ENCODE results near the gene TRIM50. TPM values are rescaled to one million over a fixed set of nuclear protein-coding genes. Genes with fewer than 3 reads are reported as not detected.
"Not testable (repeated sequence)": the region's sequence is repeated elsewhere in the genome, so short reads cannot be mapped to it uniquely, and the experiment has no call there.

TRIM50 gene
- total and polyA plus RNA-seq, 12 donors: 0.24 to 1.9 (median 0.72) TPM; not detected in 3

DNA sequence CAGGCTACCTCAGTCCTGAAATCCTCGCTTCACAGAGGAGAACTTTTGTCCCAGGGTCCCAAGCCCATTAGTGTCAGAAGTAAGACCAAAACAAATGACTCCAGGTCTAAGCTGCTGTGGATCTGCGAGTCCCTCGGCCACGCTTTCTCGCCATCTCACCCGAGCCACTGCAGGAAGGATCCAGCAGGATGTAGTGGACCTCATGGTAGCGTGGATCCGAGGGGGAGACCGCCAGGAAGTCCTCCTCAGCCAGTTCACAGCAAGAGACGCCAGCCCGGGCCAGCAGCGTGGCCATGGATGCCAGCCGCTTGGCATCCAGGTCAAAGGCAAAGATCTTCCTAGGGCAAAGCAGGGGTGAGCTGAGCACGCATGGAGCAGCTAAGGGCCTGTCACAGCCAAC is 23.8 kb downstream of the TRIM50 start:
- Histone ChIP-seq H3K4me3 (no peak overlapping the region), H3K4me1 (replicated peaks in 1 of 2) (peaks cover 0 to 9% of the 10 kb centered on the region in 2 donors), H3K9me3 (replicated peaks in 1 of 3) (no peaks in the 10 kb centered on the region), H3K36me3 (replicated peaks in 1 of 2) (peaks cover 0 to 20% of the 10 kb centered on the region in 2 donors), H3K27me3 (no peaks in the 10 kb centered on the region), H3K27ac (no peak overlapping the region)
- WGBS, 4 donors: 83 to 93% (median 89%) methylated on average over 1 to 14 of the region's 14 CpGs
- TF ChIP-seq, protein P1, sequence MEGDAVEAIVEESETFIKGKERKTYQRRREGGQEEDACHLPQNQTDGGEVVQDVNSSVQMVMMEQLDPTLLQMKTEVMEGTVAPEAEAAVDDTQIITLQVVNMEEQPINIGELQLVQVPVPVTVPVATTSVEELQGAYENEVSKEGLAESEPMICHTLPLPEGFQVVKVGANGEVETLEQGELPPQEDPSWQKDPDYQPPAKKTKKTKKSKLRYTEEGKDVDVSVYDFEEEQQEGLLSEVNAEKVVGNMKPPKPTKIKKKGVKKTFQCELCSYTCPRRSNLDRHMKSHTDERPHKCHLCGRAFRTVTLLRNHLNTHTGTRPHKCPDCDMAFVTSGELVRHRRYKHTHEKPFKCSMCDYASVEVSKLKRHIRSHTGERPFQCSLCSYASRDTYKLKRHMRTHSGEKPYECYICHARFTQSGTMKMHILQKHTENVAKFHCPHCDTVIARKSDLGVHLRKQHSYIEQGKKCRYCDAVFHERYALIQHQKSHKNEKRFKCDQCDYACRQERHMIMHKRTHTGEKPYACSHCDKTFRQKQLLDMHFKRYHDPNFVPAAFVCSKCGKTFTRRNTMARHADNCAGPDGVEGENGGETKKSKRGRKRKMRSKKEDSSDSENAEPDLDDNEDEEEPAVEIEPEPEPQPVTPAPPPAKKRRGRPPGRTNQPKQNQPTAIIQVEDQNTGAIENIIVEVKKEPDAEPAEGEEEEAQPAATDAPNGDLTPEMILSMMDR (IDR thresholded peaks at IDR 0.05): no peak
- TF ChIP-seq POLR2A (IDR thresholded peaks at IDR 0.05): no peak
- DNase-seq: no peak
- intact Hi-C loops (cut with DNase I): no loop called here

DNA sequence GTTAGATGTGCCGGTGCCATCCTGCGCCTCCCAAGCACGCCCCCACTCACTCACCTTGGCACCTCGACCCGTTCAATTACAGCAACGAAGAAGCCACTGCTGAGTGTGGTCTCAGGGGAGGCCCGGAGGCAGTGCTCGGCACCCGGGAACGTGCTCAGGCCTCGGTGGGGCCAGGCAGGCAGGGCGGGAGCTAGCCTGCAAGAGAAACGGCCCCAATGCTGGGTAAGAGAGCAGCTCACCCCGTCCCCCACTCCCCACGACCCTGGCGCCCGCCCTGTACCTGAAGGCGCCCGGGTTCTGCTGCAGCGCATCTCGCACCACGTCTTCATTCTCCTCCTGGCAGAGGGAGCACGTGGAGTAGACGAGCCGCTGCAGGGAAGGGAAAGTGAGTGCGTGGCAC is 24.3 kb downstream of the TRIM50 start:
- TF ChIP-seq POLR2A (IDR thresholded peaks at IDR 0.05): no peak
- TF ChIP-seq, protein P1 (IDR thresholded peaks at IDR 0.05): no peak
- H3K4me3 ChIP-seq: no peak overlapping the region
- no peak overlapping the region for H3K27ac ChIP-seq
- DNase-seq: no peak
- intact Hi-C loops (cut with DNase I): no loop called here
- WGBS, 4 donors: 92 to 94% (median 92%) methylated on average over 14 to 26 of the region's 26 CpGs
- H3K27me3 ChIP-seq: no peaks in the 10 kb centered on the region
- H3K4me1 ChIP-seq (replicated peaks in 1 of 2): peaks cover 0 to 5% of the 10 kb centered on the region in 2 donors
- peaks cover 0 to 20% of the 10 kb centered on the region in 2 donors for H3K36me3 ChIP-seq (replicated peaks in 1 of 2)
- no peaks in the 10 kb centered on the region for H3K9me3 ChIP-seq (replicated peaks in 1 of 3)

DNA sequence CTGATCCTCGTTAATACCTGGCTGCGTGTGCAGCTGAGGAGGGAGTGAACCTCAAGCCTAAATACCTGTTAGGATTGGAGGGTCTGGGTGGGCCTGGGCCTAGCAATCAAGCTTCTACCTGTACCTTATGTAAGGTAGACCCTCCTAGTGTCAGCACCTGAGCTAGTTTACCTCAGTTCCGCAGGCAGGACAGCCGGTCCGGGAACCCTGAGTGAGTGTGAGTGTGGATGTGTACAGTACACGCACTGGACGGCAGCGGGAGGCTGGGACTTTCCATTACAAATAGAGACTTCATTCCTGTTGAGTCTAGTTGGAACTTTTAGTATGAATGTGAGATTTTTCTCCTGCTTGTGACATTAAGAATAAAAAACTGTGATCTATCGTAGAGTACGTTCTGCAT is 25.0 kb downstream of the TRIM50 start:
- 95 to 97% (median 96%) methylated on average over 7 to 8 of the region's 10 CpGs for WGBS, 4 donors
- intact Hi-C loops (cut with DNase I); H3K4me1 ChIP-seq (replicated peaks in 1 of 2); H3K9me3 ChIP-seq (replicated peaks in 1 of 3); H3K4me3 ChIP-seq; H3K27ac ChIP-seq; DNase-seq; H3K27me3 ChIP-seq: not testable (repeated sequence)
- peaks cover 0 to 20% of the 10 kb centered on the region in 2 donors for H3K36me3 ChIP-seq (replicated peaks in 1 of 2)

DNA sequence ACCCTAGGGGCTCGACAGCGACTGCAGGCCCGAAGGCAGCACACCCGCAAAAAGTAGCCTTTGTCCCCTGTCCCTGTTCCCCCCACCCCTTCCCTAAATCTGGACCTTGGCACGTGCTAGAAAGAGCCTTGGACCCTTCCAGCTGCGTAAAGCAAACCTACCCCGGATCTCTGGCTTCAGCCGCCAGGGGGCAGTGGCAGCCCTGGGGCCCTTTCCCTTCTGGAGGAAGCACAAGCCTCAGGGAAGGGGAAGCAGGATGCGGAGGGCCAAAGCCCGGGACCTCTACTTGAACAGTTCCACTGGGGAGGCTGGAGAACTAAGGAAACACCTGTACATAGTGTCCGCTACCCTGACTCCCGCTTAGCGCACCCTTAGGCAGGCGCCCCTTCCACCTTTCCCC is 26.8 kb downstream of the TRIM50 start:
- H3K27me3 ChIP-seq; H3K4me3 ChIP-seq; H3K9me3 ChIP-seq (replicated peaks in 1 of 3); intact Hi-C loops (cut with DNase I); DNase-seq; H3K4me1 ChIP-seq (replicated peaks in 1 of 2); H3K27ac ChIP-seq: not testable (repeated sequence)
- H3K36me3 ChIP-seq (replicated peaks in 1 of 2): peaks cover 0 to 20% of the 10 kb centered on the region in 2 donors
- 85 to 97% (median 94%) methylated on average over 4 to 8 of the region's 14 CpGs for WGBS, 4 donors

DNA sequence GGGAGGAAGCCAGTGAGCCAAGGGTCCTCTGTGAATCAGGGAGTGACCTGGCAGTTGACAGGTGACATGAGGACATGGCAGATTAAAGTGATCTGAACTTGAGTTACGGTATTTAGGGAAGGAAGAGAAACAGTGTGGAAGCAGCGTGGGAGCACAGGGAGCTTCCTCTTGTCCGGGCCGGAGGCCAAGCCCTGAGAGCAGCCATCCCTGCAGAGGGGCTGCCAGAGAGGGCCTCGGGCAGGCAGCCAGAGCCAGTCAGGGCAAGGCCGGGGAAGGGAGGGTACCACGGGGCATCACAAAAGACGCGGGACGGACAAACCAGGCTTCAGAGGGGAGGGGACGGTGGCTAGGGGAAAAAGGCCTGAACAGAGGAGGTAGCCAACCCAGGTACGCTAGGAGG is 28.1 kb downstream of the TRIM50 start:
- H3K27ac ChIP-seq; H3K4me3 ChIP-seq; H3K9me3 ChIP-seq (replicated peaks in 1 of 3); H3K4me1 ChIP-seq (replicated peaks in 1 of 2); intact Hi-C loops (cut with DNase I); DNase-seq; H3K27me3 ChIP-seq: not testable (repeated sequence)
- H3K36me3 ChIP-seq (replicated peaks in 1 of 2): peaks cover 0 to 17% of the 10 kb centered on the region in 2 donors
- 11 to 24% (median 15%) methylated on average over 7 to 8 of the region's 12 CpGs; no CpG with 5 or more reads in 1 of the 4 donors for WGBS, 4 donors

DNA sequence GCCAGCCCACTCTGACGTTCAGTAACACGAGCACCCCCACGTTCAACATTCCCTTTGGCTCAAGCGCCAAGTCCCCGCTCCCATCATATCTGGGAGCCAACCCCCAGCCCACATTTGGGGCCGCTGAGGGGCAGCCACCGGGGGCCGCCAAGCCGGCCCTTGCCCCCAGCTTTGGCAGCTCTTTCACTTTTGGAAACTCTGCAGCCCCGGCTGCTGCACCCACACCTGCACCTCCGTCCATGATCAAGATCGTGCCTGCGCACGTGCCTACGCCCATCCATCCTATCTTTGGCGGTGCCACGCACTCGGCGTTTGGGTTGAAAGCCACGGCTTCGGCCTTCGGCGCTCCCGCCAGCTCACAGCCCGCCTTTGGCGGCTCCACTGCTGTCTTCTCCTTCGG is 30.2 kb downstream of the TRIM50 start:
- 90 to 96% (median 91%) methylated on average over 9 to 24 of the region's 27 CpGs for WGBS, 4 donors
- H3K4me1 ChIP-seq (replicated peaks in 1 of 2); H3K27ac ChIP-seq: not testable (repeated sequence)

DNA sequence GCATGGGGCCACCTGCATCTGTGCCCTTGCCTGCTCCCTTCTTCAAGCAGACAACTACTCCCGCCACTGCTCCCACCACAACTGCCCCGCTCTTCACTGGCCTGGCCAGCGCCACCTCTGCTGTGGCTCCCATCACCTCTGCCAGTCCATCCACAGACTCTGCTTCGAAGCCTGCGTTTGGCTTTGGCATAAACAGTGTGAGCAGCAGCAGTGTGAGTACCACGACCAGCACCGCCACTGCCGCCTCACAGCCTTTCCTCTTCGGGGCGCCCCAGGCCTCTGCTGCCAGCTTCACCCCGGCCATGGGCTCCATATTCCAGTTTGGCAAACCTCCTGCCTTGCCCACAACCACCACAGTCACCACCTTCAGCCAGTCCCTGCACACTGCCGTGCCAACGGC is 30.6 kb downstream of the TRIM50 start:
- H3K9me3 ChIP-seq (replicated peaks in 1 of 3); H3K27ac ChIP-seq; DNase-seq; H3K36me3 ChIP-seq (replicated peaks in 1 of 2); intact Hi-C loops (cut with DNase I); H3K27me3 ChIP-seq; H3K4me1 ChIP-seq (replicated peaks in 1 of 2); H3K4me3 ChIP-seq: not testable (repeated sequence)
- no CpG with 5 or more reads among the region's 13 CpGs for WGBS, 4 donors

More for the DNA sequence above, 30.2 kb downstream of the TRIM50 start:
- H3K4me3 ChIP-seq; H3K36me3 ChIP-seq (replicated peaks in 1 of 2); H3K27me3 ChIP-seq; DNase-seq; H3K9me3 ChIP-seq (replicated peaks in 1 of 3); intact Hi-C loops (cut with DNase I): not testable (repeated sequence)

DNA sequence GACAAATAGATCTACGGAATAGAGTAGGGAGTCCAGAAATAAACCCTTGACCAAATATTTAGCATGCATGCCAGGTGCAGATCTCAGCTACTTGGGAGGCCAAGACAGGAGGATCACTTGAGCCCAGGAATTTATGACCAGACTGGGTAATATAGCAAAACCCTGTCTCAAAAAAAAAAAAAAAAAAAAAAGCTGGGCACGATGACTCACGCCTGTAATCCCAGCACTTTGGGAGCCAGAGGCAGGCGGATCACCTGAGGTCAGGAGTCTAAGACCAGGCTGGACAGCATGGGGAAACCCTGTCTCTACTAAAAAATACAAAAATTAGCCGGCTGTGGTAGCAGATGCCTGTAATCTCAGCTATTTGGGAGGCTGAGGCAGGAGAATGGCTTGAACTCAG is 50.7 kb downstream of the TRIM50 start:
- H3K36me3 ChIP-seq (replicated peaks in 1 of 2); DNase-seq; H3K27me3 ChIP-seq; H3K4me1 ChIP-seq (replicated peaks in 1 of 2); H3K9me3 ChIP-seq (replicated peaks in 1 of 3); H3K27ac ChIP-seq; intact Hi-C loops (cut with DNase I); H3K4me3 ChIP-seq: not testable (repeated sequence)
- 29 to 76% (median 60%) methylated on average over 1 to 4 of the region's 5 CpGs for WGBS, 4 donors

DNA sequence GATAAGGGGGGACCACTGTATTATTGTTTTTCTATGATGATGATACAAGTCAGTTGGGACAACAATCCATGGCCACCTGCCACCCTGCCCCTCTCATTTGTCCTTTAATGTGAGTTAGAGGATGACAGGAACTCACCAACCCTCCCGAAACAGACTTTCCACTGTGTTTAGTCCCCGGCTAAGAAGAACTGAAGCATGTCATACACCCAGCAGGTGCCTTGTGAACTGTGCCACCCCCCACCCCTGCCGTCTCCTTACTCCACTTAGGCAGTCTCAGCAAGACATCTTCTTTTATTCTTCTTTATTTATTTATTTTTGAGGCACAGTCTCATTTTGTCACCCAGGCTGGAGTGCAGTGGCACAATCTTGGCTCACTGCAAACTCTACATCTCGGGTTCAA is 60.1 kb downstream of the TRIM50 start:
- DNase-seq; H3K4me1 ChIP-seq (replicated peaks in 1 of 2); H3K9me3 ChIP-seq (replicated peaks in 1 of 3); intact Hi-C loops (cut with DNase I); H3K27me3 ChIP-seq; H3K36me3 ChIP-seq (replicated peaks in 1 of 2); H3K27ac ChIP-seq; H3K4me3 ChIP-seq: not testable (repeated sequence)
- 88 to 98% (median 90%) methylated on average over 3 of the region's 4 CpGs for WGBS, 4 donors
